DMS79 (cell line): ENCODE measurements around the gene LNX1.

Experiments used
- DNase-seq: peaks from one replicate; lab custom pipeline; 2025; lab: John Stamatoyannopoulos, UW

The LNX1 gene

DNA sequence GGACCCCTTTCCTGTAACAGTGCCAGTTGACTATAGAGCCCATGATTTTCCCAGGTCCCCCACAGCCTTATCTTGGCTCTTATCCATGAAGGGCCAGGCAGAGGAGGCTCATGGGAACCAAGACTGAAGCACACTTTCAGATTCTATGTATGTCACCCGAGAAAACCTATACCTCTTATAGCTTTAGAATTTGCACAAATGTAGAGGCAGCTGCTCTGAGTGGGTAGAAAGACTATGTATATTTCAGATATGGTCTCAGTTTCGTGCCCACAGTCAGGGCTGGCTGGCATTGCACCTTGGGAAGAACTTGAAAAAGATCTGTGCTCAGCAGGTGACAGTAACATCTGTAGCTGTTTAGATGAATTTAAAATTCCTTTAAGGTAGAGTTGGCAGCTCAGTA, 8.3 kb upstream of the LNX1 start:
- no peak for DNase-seq

- DNase-seq = no peak
These were observed 7.6 kb upstream of the LNX1 start for GRCh38 chr4:53598901-53599300.

DNA sequence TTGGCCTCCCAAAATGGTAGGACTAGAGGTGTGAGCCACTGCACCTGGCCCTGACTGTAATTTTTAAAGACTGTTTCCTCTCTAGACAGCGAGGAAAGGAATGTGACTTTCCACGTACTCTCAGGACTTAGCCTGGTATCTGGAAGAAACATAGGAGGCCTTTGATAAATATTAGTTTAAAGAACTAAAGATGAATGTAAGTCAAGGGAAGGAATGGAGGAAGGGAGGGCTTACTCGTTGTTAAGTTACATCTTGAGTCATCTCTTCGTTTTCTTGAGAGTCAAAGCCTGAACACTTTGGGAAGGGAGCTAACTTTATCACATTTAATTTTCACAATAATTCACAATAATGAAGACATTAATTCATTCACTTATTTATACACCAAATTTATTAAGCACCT, 7.2 kb upstream of the LNX1 start:
- no peak for DNase-seq

DNA sequence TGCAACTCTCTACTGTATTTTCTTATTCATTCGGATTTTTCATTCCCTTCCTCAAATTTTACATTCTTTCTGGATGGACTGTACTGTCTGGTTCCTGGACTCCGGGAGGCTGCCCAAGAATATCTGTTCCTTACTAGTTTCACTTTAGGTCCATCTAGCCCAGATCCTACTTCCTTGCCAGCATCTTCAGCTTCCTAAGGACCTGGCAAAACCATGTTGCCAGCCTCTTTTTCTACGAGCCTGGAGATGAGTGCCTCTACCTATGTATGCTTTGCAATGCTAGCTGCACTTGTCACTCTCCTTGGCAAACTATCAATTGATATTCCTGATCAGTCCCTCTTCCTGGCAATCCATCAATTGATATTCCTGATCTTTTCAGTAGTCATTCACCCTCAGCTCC, 5.6 kb upstream of the LNX1 start:
- DNase-seq = no peak

DNA sequence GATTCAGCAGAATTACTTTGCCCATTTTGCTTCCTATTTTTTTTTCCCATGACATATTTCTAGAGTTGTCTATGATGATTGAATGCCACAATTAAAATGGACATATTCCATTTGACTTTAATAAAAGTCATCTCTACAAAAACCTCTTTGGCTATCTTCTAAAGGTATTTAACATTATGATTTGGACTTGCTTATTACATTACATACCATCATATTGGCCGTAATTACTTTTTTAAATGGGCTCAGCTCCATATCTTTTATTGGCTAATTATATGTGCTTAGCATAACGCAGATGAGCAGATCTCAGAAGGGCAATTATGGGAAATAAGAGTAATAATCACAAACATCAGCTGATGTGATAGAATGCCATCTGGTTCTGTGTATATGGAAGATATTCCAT, 4.5 kb upstream of the LNX1 start:
- no peak for DNase-seq

- DNase-seq = no peak
These were observed 3.9 kb upstream of the LNX1 start for GRCh38 chr4:53595204-53595603.

DNA sequence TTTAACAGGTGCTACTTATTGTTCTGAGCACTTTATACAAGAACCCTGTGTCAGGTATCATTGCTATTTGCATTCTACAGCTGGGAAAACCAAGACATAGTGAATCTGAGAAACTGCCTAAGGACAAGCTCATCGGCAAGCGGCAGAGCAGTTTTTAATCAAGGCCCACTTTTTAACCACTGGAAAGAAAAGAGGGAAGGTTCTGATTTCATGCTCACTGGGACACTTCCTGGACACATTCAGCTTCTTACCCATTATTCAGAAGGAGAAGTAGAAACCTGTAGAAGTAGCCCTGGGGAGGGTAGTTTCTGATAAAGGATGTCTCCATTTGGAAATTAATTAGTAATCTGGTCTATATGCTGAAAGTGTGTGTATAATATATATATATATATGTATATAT, 2.5 kb upstream of the LNX1 start:
- DNase-seq = no peak

GRCh38 chr4:53592686-53593501, 1.6 kb upstream of the LNX1 start:
- DNase-seq = no peak

GRCh38 chr4:53592122-53592521, 836 bp upstream of the LNX1 start:
- DNase-seq = no peak

DNA sequence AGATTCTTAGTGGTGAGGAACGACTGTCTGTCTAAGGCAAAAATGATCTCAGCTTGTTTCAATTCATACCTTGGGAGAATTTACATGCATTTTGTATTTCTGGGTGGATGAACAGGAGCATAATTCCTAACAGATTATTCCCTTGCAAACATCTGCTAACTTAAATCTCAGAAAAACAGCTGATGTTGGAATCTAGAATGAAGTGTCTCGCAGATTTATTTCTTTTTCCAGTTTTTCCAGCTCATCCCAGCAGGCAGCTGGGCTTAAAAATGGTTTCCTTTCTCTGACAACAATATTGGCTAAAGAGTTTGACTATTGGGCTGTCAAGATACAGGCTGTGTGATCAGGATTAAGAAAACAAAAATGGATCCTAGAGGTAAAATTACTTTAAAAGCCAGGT, 1.1 kb downstream of the LNX1 start:
- DNase-seq = no peak

GRCh38 chr4:53589511-53589910, 1.8 kb downstream of the LNX1 start:
- no peak for DNase-seq

GRCh38 chr4:53587135-53587534, 4.2 kb downstream of the LNX1 start:
- no peak for DNase-seq

- no peak for DNase-seq
These were observed 5.0 kb downstream of the LNX1 start for GRCh38 chr4:53586121-53586816.

GRCh38 chr4:53584658-53585057, 6.6 kb downstream of the LNX1 start:
- DNase-seq = no peak

GRCh38 chr4:53583513-53583912, 7.8 kb downstream of the LNX1 start:
- no peak for DNase-seq

GRCh38 chr4:53582194-53582593, 9.1 kb downstream of the LNX1 start:
- no peak for DNase-seq

DNA sequence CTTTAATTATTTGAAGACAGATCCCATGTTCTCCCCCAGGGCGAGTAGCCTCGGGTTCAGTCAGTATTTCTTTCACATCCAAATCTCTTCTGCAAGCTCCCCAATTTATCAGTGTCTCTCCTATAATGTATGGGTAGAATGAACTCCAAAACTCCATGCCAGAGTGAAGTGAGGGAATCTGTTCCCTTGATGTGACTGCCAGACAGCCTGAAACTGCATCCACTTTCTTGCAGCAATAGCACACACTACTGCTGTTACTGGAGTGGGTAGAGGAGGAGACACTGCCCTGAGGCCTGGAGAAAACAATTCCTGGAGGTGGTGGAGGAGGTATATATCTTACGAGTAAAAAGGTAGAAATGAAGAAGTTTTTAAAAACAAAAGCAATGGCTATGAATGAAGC, 11.0 kb downstream of the LNX1 start:
- DNase-seq = no peak

GRCh38 chr4:53579826-53580225, 11.5 kb downstream of the LNX1 start:
- no peak for DNase-seq

DNA sequence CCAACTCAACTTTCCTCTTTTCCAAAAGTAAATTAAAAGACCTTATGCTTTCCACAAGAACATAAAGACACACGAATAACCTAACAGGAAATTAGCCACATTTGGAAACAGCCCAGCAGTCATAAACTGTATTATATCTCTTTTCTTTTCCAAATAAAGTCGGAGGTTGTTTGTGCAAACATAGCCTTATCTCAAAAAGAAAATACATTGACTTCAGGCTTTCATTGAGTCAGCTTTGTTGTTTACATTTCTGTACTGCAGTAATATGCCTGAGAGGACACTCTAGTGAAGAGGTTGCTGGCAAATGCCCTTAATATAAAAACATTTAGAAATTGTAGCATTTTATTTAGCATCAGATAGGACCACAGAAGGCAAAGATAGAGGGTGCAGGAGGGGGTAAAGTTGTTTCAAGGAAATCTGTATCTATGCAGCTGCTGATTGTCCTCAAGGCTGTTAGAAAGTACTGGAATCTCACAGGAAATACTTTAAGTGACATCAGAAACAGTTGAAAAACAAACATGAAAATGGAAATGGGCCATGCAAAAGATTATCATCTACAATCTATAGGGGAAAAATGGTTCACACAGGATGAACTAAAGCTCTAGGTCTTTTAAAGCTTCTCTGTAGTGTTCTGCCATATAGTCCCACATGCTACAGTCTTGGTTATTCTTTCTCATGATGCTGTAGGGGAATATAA, 14.5 kb downstream of the LNX1 start:
- no peak for DNase-seq

- DNase-seq = no peak
These were observed 15.1 kb downstream of the LNX1 start for GRCh38 chr4:53576071-53576617.

GRCh38 chr4:53575552-53575951, 15.7 kb downstream of the LNX1 start:
- DNase-seq = no peak

DNA sequence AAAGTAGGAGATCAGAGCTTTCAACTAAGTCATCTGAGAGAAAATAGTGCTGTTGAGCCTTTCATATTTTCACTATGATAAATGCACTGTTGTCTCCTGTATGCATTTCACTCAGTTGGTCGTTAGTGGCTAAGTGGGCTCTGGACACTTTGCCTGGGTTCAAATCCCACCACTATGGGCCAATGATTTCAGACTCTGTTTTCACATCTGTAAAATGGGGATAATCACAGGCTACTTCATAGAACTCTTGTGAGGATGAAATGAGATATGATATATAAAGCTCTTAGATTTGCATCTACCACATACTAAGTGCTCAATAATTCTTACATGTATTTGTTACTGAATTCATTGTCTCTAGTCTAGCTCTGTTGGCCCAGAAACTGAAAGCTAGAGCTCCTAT, 16.8 kb downstream of the LNX1 start:
- DNase-seq = no peak

DNA sequence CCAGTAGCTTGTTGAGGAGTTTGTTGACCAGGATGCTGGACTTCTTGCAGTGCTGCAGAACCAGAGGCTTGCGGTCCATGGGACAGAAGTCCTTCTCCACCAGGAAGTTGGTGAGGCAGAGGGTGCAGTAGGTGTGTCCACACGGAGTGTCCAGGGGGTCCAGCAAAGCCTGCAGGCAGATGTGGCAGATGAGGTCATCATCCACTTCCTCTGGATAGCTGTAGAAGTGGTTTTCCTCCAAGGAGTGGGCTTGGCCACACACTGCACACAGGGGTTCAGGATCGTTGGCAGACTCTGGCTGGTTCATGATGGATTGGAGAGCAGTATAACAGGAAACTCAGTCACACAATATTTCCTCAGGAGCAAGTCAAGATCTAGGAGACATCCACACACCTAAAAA, 17.6 kb downstream of the LNX1 start:
- no peak for DNase-seq
